Activated naive CD4-positive, alpha-beta T cell treated with anti-CD3 and anti-CD28 coated beads, Interleukin-2, amount 50 U/mL, for 72 hours (primary cell): Measurements from ENCODE around the gene DIP2C. TPM values are rescaled to one million over a fixed set of nuclear protein-coding genes. Genes with fewer than 3 reads are reported as not detected.
"Not testable (repeated sequence)": the region's sequence is repeated elsewhere in the genome, so short reads cannot be mapped to it uniquely, and the experiment has no call there.

Source experiments
- ATAC-seq, 2 donors: fragments of 150-1000 bp; cut with Tn5 transposase; 2 replicates each; pipeline ENCODE4 v1.10.0; 2021; ENCODE audit warnings: mild to moderate bottlenecking in 2 of 2, moderate library complexity in 2 of 2
- DNase-seq, 2 donors: peaks; one replicate each; pipeline ENCODE4 v3.0.0; 2021 to 2022; ENCODE audit warnings: low spot score in 2 of 2
- H3K27ac Mint-ChIP-seq, 2 donors: one replicate each; pipeline ENCODE4 v1.8.0; 2022; ENCODE audit warnings: mild to moderate bottlenecking in 2 of 2, mixed read lengths in 2 of 2
- H3K36me3 Mint-ChIP-seq, 2 donors: one replicate each; pipeline ENCODE4 v1.8.0; 2022; ENCODE audit warnings: mixed read lengths in 2 of 2
- H3K9me3 Mint-ChIP-seq, 2 donors: one replicate each; pipeline ENCODE4 v1.8.0; 2022; ENCODE audit warnings: mixed read lengths in 2 of 2
- total RNA-seq, 2 donors: library from RNA; stranded (reverse); gene quantifications; one replicate each; pipeline ENCODE4 v1.2.3, GENCODE V29; 2022

DIP2C gene
- total RNA-seq, 2 donors from 2014 or later, result 0.55 to 1.7 TPM

DNA sequence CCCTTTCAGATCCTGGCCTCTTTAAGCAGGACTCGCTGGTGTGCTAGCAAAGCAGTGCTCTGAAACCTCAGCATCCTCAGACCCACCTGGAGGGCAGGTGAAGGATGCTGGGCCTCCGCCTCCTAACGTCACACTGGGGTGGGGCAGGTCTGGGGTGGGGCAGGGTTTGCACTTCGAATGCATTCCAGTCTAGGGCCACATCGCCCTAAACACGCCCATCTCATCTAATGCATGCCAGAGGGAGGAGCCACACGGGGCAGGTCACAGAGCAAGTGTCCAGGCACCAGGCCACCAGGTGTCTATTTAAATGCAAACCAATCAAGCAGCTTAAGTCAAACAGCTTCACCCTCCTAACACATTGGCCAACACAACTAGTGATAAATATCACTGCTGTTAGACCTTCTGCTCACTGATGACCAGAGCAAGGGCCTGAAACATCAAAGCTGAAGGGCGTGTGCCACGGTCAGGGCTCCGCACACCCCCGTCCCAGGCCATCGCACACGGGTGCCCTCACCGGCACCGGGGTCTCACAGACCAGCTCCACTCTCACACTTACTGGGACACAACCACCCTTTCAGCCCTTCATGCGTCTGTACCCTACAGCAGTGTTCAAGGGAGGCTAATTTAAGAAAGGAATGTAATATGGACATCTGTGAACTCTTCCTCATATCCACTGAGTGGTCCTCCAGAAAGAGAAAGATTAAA lies 47.1 kb downstream of the DIP2C start:
- H3K9me3 Mint-ChIP-seq, result peaks cover 0 to 3% of the 10 kb centered on the region in 2 donors
- H3K27ac Mint-ChIP-seq, result no peak overlapping the region
- DNase-seq, result no peak
- no peak for ATAC-seq
- H3K36me3 Mint-ChIP-seq, result no peaks in the 10 kb centered on the region

- H3K9me3 Mint-ChIP-seq, result peaks cover 0 to 3% of the 10 kb centered on the region in 2 donors
- no peaks in the 10 kb centered on the region for H3K36me3 Mint-ChIP-seq
- ATAC-seq, result no peak
- DNase-seq, result no peak
- H3K27ac Mint-ChIP-seq, result no peak overlapping the region
These were observed 48.1 kb downstream of the DIP2C start for GRCh38 chr10:641149-642010.

DNA sequence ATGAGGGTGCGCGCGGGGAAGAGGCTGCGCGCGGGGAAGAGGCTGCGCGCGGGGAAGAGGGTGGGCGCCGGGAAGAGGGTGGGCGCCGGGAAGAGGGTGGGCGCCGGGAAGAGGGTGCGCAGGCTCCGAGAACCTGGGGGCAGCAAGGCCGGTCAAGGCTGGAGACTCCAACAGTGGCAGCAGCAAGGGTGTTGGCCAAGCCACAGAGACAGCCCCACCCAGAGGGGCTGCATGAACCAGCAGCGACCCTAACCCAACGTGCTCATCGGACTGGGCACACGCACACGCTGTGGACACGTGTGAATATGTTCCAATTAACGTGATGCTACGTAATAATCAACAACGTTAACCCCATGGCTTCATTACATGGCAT lies 48.8 kb downstream of the DIP2C start:
- no peaks in the 10 kb centered on the region for H3K36me3 Mint-ChIP-seq
- ATAC-seq (no peak), DNase-seq (no peak)
- H3K27ac Mint-ChIP-seq, result no peak overlapping the region
- peaks cover 0 to 3% of the 10 kb centered on the region in 2 donors for H3K9me3 Mint-ChIP-seq

GRCh38 chr10:639751-640672 lies 49.5 kb downstream of the DIP2C start:
- no peak overlapping the region for H3K27ac Mint-ChIP-seq
- peaks cover 0 to 3% of the 10 kb centered on the region in 2 donors for H3K9me3 Mint-ChIP-seq
- no peaks in the 10 kb centered on the region for H3K36me3 Mint-ChIP-seq
- no peak for DNase-seq
- ATAC-seq, result no peak

- ATAC-seq, result no peak
- Mint-ChIP-seq H3K27ac (no peak overlapping the region), H3K9me3 (no peaks in the 10 kb centered on the region), H3K36me3 (no peaks in the 10 kb centered on the region)
- no peak for DNase-seq
These were observed 50.3 kb downstream of the DIP2C start for GRCh38 chr10:639001-639750.

DNA sequence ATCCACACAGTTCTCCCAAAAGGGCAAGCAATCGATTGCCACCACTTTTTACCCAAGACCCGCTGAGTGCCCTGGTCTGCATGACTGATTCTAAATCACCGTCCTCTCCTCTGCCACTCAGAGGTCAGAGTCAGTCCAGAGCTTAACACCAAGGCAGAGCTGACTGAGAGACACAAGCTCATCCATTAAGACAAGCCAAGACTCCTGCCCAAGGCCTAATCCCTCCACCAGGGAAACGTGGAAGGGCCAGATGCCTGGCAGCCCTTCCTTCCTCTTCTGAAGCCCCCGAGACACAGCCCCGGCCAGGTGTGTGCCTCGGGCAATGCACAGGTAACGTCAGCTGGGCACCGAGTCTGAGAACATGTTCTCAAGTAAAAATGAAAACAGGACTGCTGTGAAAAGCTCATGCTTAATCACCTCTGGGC lies 51.7 kb downstream of the DIP2C start:
- no peaks in the 10 kb centered on the region for H3K36me3 Mint-ChIP-seq
- H3K9me3 Mint-ChIP-seq, result no peaks in the 10 kb centered on the region
- no peak overlapping the region for H3K27ac Mint-ChIP-seq
- ATAC-seq (no peak), DNase-seq (no peak)

- DNase-seq, result no peak
- no peaks in the 10 kb centered on the region for H3K9me3 Mint-ChIP-seq
- no peaks in the 10 kb centered on the region for H3K36me3 Mint-ChIP-seq
- H3K27ac Mint-ChIP-seq, result no peak overlapping the region
- ATAC-seq, result no peak
These were observed 52.2 kb downstream of the DIP2C start for GRCh38 chr10:637221-637620.

GRCh38 chr10:636769-637168 lies 52.7 kb downstream of the DIP2C start:
- DNase-seq (no peak), ATAC-seq (no peak)
- Mint-ChIP-seq H3K36me3 (no peaks in the 10 kb centered on the region), H3K27ac (no peak overlapping the region), H3K9me3 (no peaks in the 10 kb centered on the region)

DNA sequence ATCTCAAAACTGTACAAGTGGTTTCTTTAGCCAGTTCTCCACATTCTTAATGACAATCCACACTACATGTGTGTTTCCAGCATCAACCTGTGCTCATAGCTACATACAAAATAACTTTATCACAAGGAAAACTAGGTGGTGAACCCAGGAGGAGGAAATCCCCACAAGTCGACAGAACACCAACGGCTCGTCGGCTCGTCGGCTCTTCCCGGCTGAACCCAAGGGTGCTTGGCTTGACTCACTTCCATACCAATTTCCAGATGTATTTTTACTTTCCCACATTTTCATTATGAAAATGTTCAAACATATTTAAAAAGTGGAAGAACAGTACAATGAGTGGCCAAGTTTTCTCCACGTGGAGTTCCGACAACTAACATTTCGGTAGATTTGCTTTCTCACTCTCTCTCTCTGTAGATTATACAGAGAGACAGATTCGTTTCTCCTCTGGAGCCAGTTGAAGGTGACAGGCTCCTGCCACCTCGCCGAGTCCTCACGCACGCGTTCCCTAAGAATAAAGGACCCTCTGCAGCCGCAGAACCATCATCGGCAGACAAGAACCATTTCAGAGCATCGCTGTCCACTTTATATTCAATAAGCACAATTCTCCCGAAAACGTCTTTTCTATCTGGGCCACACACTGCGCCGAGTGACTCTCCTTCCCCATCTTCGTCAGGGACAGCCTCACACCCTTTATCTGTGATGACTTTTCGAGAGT lies 53.3 kb downstream of the DIP2C start:
- Mint-ChIP-seq H3K9me3 (no peaks in the 10 kb centered on the region), H3K27ac (no peak overlapping the region), H3K36me3 (no peaks in the 10 kb centered on the region)
- DNase-seq (no peak), ATAC-seq (no peak)

GRCh38 chr10:635088-635861 lies 54.2 kb downstream of the DIP2C start:
- no peak for DNase-seq
- Mint-ChIP-seq H3K9me3 (no peaks in the 10 kb centered on the region), H3K36me3 (no peaks in the 10 kb centered on the region), H3K27ac (no peak overlapping the region)
- no peak for ATAC-seq

DNA sequence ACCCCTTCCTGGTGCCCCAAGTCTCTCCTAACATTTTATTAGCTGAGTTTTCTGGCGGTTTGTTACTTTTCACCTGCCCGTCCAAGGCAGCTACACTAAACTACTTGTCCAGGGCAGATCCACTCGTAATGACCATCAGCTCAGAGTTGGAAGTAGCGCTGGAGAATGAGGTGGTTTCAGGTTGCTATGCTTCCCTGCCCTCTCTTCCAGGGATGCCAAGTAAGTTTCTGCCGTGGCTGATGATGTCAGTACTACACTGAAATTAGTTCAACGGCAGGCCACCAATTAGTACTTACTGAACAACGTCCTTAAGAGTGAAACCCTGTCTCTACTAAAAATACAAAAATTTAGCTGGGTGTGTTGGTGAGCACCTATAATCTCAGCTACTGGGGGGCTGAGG lies 55.2 kb downstream of the DIP2C start:
- Mint-ChIP-seq H3K27ac (no peak overlapping the region), H3K36me3 (no peaks in the 10 kb centered on the region), H3K9me3 (no peaks in the 10 kb centered on the region)
- DNase-seq (no peak), ATAC-seq (no peak)

GRCh38 chr10:633279-634245 lies 55.9 kb downstream of the DIP2C start:
- Mint-ChIP-seq H3K27ac (no peak overlapping the region), H3K9me3 (no peaks in the 10 kb centered on the region), H3K36me3 (no peaks in the 10 kb centered on the region)
- no peak for ATAC-seq
- no peak for DNase-seq

- not testable (repeated sequence) for DNase-seq, H3K36me3 Mint-ChIP-seq, ATAC-seq, H3K27ac Mint-ChIP-seq, H3K9me3 Mint-ChIP-seq
These were observed 56.7 kb downstream of the DIP2C start for GRCh38 chr10:632807-633177.

GRCh38 chr10:632155-632806 lies 57.2 kb downstream of the DIP2C start:
- not testable (repeated sequence) for ATAC-seq, H3K36me3 Mint-ChIP-seq

More at GRCh38 chr10:632155-632806, 57.2 kb downstream of the DIP2C start:
- not testable (repeated sequence) for H3K27ac Mint-ChIP-seq, H3K9me3 Mint-ChIP-seq, DNase-seq
